Measurements from ENCODE around the gene ATP8A1. TPM values are rescaled to one million over a fixed set of nuclear protein-coding genes. Genes with fewer than 3 reads are reported as not detected.
"Not testable (repeated sequence)": the region's sequence is repeated elsewhere in the genome, so short reads cannot be mapped to it uniquely, and the experiment has no call there.

The ATP8A1 gene
- total and polyA plus RNA-seq, 4 donors: 0.65 to 15.9 (median 5.9) TPM

- WGBS: 83% methylated on average over 4 of the region's 4 CpGs
- peaks cover 0 to 2% (median 0%) of the 10 kb centered on the region in 4 donors for H3K27me3 ChIP-seq (ENCODE audit: control insufficient read depth in 4 of 4, insufficient read depth in 4 of 4, low read length in 3 of 4)
These were observed 279.4 kb downstream of the ATP8A1 start for GRCh38 chr4:42377497-42377896.

DNA sequence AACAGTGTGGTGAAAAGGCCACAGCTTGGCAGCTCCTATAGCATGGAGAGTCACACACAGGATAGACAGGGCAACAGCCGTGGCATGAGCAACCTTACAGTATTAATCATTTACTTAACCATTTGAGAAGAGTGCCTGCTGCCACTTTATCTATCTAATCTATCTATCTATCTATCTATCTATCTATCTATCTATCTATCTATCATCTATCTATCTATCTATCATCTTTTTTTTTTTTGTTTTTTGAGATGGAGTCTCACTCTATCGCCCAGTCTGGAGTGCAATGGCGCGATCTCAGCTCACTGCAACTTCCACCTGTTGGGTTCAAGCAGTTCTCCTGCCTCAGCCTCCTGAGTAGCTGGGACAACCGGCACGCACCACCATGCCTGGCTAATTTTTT, 284.6 kb downstream of the ATP8A1 start:
- H3K9ac ChIP-seq (ENCODE audit: low read depth in 1 of 2, low read length in 2 of 2); H3K27ac ChIP-seq (ENCODE audit: low read depth in 1 of 2, low read length in 2 of 2); H3K27me3 ChIP-seq (ENCODE audit: control insufficient read depth in 4 of 4, insufficient read depth in 4 of 4, low read length in 3 of 4); H3K9me3 ChIP-seq (ENCODE audit: control insufficient read depth in 4 of 4, low read length in 3 of 4); H3K4me1 ChIP-seq (ENCODE audit: control insufficient read depth in 4 of 4, insufficient read depth in 4 of 4, low read length in 3 of 4); DNase-seq (ENCODE audit: low spot score); H3K36me3 ChIP-seq (ENCODE audit: control insufficient read depth in 4 of 4, insufficient read depth in 3 of 4, low read depth in 1 of 4, low read length in 3 of 4); H3K4me3 ChIP-seq (ENCODE audit: low read depth in 1 of 3, low read length in 3 of 3): not testable (repeated sequence)
- WGBS: 90% methylated on average over 6 of the region's 6 CpGs

More at GRCh38 chr4:42377497-42377896, 279.4 kb downstream of the ATP8A1 start:
- H3K4me3 ChIP-seq (ENCODE audit: low read depth in 1 of 3, low read length in 3 of 3): no peak overlapping the region
- DNase-seq (ENCODE audit: low spot score): no peak
- TF ChIP-seq HNF4A (conservative IDR thresholded peaks at IDR 0.05): no peak
- no peak for TF ChIP-seq FOXA2 (IDR thresholded peaks at IDR 0.05)
- no peak for TF ChIP-seq RAD21 (IDR thresholded peaks at IDR 0.05)
- TF ChIP-seq TAF1 (conservative IDR thresholded peaks at IDR 0.05): no peak
- TF ChIP-seq, protein P1, sequence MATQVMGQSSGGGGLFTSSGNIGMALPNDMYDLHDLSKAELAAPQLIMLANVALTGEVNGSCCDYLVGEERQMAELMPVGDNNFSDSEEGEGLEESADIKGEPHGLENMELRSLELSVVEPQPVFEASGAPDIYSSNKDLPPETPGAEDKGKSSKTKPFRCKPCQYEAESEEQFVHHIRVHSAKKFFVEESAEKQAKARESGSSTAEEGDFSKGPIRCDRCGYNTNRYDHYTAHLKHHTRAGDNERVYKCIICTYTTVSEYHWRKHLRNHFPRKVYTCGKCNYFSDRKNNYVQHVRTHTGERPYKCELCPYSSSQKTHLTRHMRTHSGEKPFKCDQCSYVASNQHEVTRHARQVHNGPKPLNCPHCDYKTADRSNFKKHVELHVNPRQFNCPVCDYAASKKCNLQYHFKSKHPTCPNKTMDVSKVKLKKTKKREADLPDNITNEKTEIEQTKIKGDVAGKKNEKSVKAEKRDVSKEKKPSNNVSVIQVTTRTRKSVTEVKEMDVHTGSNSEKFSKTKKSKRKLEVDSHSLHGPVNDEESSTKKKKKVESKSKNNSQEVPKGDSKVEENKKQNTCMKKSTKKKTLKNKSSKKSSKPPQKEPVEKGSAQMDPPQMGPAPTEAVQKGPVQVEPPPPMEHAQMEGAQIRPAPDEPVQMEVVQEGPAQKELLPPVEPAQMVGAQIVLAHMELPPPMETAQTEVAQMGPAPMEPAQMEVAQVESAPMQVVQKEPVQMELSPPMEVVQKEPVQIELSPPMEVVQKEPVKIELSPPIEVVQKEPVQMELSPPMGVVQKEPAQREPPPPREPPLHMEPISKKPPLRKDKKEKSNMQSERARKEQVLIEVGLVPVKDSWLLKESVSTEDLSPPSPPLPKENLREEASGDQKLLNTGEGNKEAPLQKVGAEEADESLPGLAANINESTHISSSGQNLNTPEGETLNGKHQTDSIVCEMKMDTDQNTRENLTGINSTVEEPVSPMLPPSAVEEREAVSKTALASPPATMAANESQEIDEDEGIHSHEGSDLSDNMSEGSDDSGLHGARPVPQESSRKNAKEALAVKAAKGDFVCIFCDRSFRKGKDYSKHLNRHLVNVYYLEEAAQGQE (IDR thresholded peaks at IDR 0.05): no peak
- no peak for TF ChIP-seq GABPA (IDR thresholded peaks at IDR 0.05 in 1 of 2, conservative IDR thresholded peaks at IDR 0.05 in 1 of 2)
- TF ChIP-seq, protein P2, sequence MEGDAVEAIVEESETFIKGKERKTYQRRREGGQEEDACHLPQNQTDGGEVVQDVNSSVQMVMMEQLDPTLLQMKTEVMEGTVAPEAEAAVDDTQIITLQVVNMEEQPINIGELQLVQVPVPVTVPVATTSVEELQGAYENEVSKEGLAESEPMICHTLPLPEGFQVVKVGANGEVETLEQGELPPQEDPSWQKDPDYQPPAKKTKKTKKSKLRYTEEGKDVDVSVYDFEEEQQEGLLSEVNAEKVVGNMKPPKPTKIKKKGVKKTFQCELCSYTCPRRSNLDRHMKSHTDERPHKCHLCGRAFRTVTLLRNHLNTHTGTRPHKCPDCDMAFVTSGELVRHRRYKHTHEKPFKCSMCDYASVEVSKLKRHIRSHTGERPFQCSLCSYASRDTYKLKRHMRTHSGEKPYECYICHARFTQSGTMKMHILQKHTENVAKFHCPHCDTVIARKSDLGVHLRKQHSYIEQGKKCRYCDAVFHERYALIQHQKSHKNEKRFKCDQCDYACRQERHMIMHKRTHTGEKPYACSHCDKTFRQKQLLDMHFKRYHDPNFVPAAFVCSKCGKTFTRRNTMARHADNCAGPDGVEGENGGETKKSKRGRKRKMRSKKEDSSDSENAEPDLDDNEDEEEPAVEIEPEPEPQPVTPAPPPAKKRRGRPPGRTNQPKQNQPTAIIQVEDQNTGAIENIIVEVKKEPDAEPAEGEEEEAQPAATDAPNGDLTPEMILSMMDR (IDR thresholded peaks at IDR 0.05; ENCODE audit: low read depth, low read length, missing input control): no peak
- TF ChIP-seq ATF3 (IDR thresholded peaks at IDR 0.05): no peak
- no peak for TF ChIP-seq EGR1 (IDR thresholded peaks at IDR 0.05; ENCODE audit: low read depth in 2 of 2)
- no peak for TF ChIP-seq JUND (IDR thresholded peaks at IDR 0.05)
- H3K36me3 ChIP-seq (ENCODE audit: control insufficient read depth in 4 of 4, insufficient read depth in 3 of 4, low read depth in 1 of 4, low read length in 3 of 4): no peaks in the 10 kb centered on the region
- no peak overlapping the region for H3K9ac ChIP-seq (ENCODE audit: low read depth in 1 of 2, low read length in 2 of 2)
- H3K9me3 ChIP-seq (ENCODE audit: control insufficient read depth in 4 of 4, low read length in 3 of 4): no peaks in the 10 kb centered on the region
- H3K4me1 ChIP-seq (ENCODE audit: control insufficient read depth in 4 of 4, insufficient read depth in 4 of 4, low read length in 3 of 4): no peaks in the 10 kb centered on the region
- no peak overlapping the region for H3K27ac ChIP-seq (ENCODE audit: low read depth in 1 of 2, low read length in 2 of 2)
